HL-60 (cell line): ENCODE measurements around the gene ROCK2.

ENCODE experiments used
- DNase-seq, 2 experiments: peaks; one replicate each; pipeline ENCODE4 v3.0.0-alpha.2; 2010 to 2020; ENCODE audit warnings: low read depth in 1 of 2, low spot score in 1 of 2
- H3K27ac ChIP-seq: fragments of 250-450 bp; sonication (Bioruptor Pico); replicated peaks from 2 replicates; pipeline ENCODE4 v1.5.1; 2020; ENCODE audit warnings: mild to moderate bottlenecking, moderate library complexity
- H3K27me3 ChIP-seq: fragments of 250-450 bp; sonication (Bioruptor Pico); 2 replicates; pipeline ENCODE4 v1.5.1; 2021; ENCODE audit warnings: mild to moderate bottlenecking, moderate library complexity; ENCODE audit not compliant: insufficient read depth, poor library complexity, severe bottlenecking
- H3K4me3 ChIP-seq: replicated peaks from 2 replicates; pipeline ENCODE4 v1.5.1; 2011; ENCODE audit warnings: mild to moderate bottlenecking, control low read depth, low read length; ENCODE audit not compliant: insufficient read depth
- CTCF ChIP-seq: IDR thresholded peaks from one replicate; pipeline ENCODE4 v1.5.1; 2011; ENCODE audit warnings: low read length, control low read depth, inconsistent platforms; ENCODE audit not compliant: insufficient read depth
- GABPA ChIP-seq: IDR thresholded peaks from 2 replicates; pipeline ENCODE4 v1.6.1; 2012; ENCODE audit warnings: low read depth
- POLR2AphosphoS5 ChIP-seq: IDR thresholded peaks from 2 replicates; pipeline ENCODE4 v1.6.1; 2012; ENCODE audit warnings: low read depth
- SPI1 ChIP-seq: IDR thresholded peaks from 2 replicates; pipeline ENCODE4 v1.6.1; 2012; ENCODE audit warnings: low read depth, mild to moderate bottlenecking, borderline replicate concordance
- TF ChIP-seq, protein P1 (sequence below): IDR thresholded peaks from 2 replicates; pipeline ENCODE4 v1.6.1; 2012; ENCODE audit warnings: low read depth; ENCODE audit not compliant: insufficient replicate concordance

Gene ROCK2

DNA sequence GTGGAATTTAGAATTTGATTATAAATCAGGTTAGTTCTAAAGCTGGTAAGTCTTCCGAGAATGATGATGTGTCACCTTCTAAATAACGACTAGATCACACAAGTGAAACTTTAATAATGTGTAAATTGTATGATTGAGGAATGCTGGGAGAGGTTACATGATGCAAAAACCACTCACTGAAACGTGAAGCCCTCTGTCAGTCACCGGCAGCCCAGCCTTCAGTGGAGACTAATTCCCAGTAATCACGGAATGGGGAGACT lies 45.9 kb upstream of the ROCK2 start:
- no peaks in the 10 kb centered on the region for H3K27me3 ChIP-seq
- H3K27ac ChIP-seq = no peak overlapping the region
- DNase-seq = no peak
- TF ChIP-seq CTCF (no peak), SPI1 (no peak), POLR2AphosphoS5 (no peak), GABPA (no peak)
- TF ChIP-seq, protein P1, sequence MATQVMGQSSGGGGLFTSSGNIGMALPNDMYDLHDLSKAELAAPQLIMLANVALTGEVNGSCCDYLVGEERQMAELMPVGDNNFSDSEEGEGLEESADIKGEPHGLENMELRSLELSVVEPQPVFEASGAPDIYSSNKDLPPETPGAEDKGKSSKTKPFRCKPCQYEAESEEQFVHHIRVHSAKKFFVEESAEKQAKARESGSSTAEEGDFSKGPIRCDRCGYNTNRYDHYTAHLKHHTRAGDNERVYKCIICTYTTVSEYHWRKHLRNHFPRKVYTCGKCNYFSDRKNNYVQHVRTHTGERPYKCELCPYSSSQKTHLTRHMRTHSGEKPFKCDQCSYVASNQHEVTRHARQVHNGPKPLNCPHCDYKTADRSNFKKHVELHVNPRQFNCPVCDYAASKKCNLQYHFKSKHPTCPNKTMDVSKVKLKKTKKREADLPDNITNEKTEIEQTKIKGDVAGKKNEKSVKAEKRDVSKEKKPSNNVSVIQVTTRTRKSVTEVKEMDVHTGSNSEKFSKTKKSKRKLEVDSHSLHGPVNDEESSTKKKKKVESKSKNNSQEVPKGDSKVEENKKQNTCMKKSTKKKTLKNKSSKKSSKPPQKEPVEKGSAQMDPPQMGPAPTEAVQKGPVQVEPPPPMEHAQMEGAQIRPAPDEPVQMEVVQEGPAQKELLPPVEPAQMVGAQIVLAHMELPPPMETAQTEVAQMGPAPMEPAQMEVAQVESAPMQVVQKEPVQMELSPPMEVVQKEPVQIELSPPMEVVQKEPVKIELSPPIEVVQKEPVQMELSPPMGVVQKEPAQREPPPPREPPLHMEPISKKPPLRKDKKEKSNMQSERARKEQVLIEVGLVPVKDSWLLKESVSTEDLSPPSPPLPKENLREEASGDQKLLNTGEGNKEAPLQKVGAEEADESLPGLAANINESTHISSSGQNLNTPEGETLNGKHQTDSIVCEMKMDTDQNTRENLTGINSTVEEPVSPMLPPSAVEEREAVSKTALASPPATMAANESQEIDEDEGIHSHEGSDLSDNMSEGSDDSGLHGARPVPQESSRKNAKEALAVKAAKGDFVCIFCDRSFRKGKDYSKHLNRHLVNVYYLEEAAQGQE = no peak
- no peak overlapping the region for H3K4me3 ChIP-seq

GRCh38 chr2:11389551-11390398 lies 45.3 kb upstream of the ROCK2 start:
- Histone ChIP-seq H3K4me3 (no peak overlapping the region), H3K27ac (no peak overlapping the region), H3K27me3 (no peaks in the 10 kb centered on the region)
- DNase-seq = no peak
- TF ChIP-seq SPI1 = no peak
- TF ChIP-seq, protein P1 = no peak
- TF ChIP-seq POLR2AphosphoS5 = no peak
- TF ChIP-seq GABPA = no peak
- TF ChIP-seq CTCF = no peak

DNA sequence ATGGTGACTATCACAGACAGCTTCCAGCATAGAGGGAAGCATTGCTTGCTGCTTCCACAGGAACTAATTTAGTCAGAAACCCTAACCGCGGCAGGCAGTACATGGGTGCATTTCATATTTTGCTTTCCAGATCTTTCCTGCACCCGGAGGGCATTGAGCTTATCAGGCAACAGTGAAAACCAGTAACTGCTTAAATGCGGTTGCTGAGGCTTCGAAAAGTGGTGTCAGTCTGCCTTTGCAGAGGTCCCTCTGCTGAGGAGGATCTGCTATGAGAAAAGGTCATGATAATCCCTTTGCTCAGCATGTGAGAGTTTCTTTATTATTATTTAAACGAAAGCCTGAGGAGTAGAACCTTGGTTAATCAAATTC lies 44.6 kb upstream of the ROCK2 start:
- TF ChIP-seq GABPA (no peak), POLR2AphosphoS5 (no peak), SPI1 (no peak), CTCF (no peak)
- TF ChIP-seq, protein P1 = no peak
- DNase-seq = no peak

More for the DNA sequence above, 44.6 kb upstream of the ROCK2 start:
- Histone ChIP-seq H3K4me3 (no peak overlapping the region), H3K27ac (no peak overlapping the region), H3K27me3 (no peaks in the 10 kb centered on the region)
